Measurements from ENCODE around the gene ITPR1. TPM values are rescaled to one million over a fixed set of nuclear protein-coding genes. Genes with fewer than 3 reads are reported as not detected.

Gene ITPR1
- total RNA-seq, 2 donors from 2014 or later = 29.3 to 29.8 TPM

DNA sequence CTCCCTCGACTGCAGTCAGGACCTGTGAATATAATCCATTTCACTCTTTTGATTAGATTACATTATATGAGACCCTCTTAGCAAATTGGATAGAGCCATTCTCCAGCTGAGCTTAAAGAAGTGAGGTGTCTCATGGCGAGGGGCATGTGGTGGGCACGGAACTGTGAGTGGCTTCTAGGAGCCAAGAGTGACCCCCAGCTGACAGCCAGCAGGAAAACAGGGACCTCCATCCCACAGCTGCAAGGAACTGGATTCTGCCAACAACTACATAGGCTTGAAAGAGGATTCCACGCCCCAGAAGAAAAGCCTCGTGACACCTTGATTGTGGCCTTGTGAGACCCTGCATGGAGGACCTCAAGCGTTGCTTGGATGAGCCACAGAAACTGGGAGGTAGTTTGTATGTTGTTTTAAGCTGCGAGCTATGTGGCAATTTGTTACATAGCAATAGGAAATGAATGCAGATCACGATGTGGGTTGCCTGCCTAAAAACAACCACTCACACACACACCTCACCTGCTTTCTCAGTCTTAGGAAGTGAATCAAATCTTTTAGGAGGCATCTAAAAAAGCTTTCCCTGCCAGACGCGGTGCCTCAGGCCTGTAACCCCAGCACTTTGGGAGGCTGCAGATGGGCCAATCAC is 401.9 kb downstream of the ITPR1 start:
- WGBS, 2 donors = 79 to 81% methylated on average over 6 to 10 of the region's 10 CpGs
- H3K27ac ChIP-seq = no peak overlapping the region

DNA sequence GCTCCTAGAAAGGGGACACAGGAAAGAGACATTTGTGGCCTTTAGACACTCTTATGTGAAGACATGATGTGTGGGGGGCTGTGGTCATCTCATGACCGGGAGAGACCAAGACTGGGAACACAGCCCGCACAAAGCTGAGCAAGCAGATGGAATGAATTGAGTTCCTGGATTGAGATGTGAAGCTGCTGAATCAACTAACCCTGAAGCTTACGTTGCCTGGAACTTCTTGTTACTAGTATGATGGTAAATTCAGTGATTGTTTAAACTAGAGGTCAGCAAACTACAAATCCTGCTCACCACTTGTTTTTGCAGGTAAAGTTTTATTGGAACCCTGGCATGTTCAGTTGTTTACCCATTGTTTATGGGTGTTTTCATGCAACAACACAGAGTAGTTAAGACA is 402.7 kb downstream of the ITPR1 start:
- H3K27ac ChIP-seq = no peak overlapping the region
- no peaks in the 10 kb centered on the region for H3K36me3 ChIP-seq (replicated peaks in 1 of 2; ENCODE audit: insufficient read depth in 1 of 2, low read depth in 2 of 2)
- peaks cover 32% of the 10 kb centered on the region for H3K4me1 ChIP-seq
- no peaks in the 10 kb centered on the region for H3K27me3 ChIP-seq
- no peak overlapping the region for H3K4me3 ChIP-seq
- WGBS, 2 donors = 85 to 87% methylated on average over 3 of the region's 3 CpGs
- TF ChIP-seq, protein P1, sequence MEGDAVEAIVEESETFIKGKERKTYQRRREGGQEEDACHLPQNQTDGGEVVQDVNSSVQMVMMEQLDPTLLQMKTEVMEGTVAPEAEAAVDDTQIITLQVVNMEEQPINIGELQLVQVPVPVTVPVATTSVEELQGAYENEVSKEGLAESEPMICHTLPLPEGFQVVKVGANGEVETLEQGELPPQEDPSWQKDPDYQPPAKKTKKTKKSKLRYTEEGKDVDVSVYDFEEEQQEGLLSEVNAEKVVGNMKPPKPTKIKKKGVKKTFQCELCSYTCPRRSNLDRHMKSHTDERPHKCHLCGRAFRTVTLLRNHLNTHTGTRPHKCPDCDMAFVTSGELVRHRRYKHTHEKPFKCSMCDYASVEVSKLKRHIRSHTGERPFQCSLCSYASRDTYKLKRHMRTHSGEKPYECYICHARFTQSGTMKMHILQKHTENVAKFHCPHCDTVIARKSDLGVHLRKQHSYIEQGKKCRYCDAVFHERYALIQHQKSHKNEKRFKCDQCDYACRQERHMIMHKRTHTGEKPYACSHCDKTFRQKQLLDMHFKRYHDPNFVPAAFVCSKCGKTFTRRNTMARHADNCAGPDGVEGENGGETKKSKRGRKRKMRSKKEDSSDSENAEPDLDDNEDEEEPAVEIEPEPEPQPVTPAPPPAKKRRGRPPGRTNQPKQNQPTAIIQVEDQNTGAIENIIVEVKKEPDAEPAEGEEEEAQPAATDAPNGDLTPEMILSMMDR (IDR thresholded peaks at IDR 0.05) = no peak
- no peak for TF ChIP-seq POLR2A (IDR thresholded peaks at IDR 0.05)
- H3K9me3 ChIP-seq = no peaks in the 10 kb centered on the region
- peak in 1 of 4 donors; percentile 28 for DNase-seq
- intact Hi-C loops (cut with DNase I) = no loop called here
- no peak for ATAC-seq

More for the DNA sequence above, 401.9 kb downstream of the ITPR1 start:
- no peaks in the 10 kb centered on the region for H3K36me3 ChIP-seq (replicated peaks in 1 of 2; ENCODE audit: insufficient read depth in 1 of 2, low read depth in 2 of 2)
- no peak overlapping the region for H3K4me3 ChIP-seq
- ATAC-seq = no peak
- TF ChIP-seq POLR2A (IDR thresholded peaks at IDR 0.05) = no peak
- TF ChIP-seq, protein P1 (IDR thresholded peaks at IDR 0.05) = no peak
- DNase-seq = no peak
- H3K9me3 ChIP-seq = no peaks in the 10 kb centered on the region
- H3K27me3 ChIP-seq = no peaks in the 10 kb centered on the region
- peaks cover 24% of the 10 kb centered on the region for H3K4me1 ChIP-seq
- intact Hi-C loops (cut with DNase I) = no loop called here

Other genes starting within 250 kb of the ITPR1 start
- 10 to 100 TPM; 14.5 to 27.0 TPM for gene SETMAR, start 190.0 kb upstream of the ITPR1 start, total RNA-seq
- 10 to 100 TPM; 30.7 to 32.7 TPM for gene SUMF1, start 26.1 kb upstream of the ITPR1 start, total RNA-seq